Epithelial cell of esophagus (primary cell): ENCODE data around the gene PIWIL4.
A peak's percentile ranks its signal among the peaks of the same experiment; 100 is the strongest.
"Not testable (repeated sequence)": the region's sequence is repeated elsewhere in the genome, so short reads cannot be mapped to it uniquely, and the experiment has no call there.

Source experiments
- DNase-seq: peaks from one replicate; pipeline ENCODE4 v3.0.0; 2010; ENCODE audit warnings: low read depth
- H3K4me3 ChIP-seq: 2 replicates; pipeline ENCODE4 v1.5.1; 2011; ENCODE audit warnings: mild to moderate bottlenecking, low read length, control low read depth
- TF ChIP-seq, protein P1 (sequence below): IDR thresholded peaks from 2 replicates; pipeline ENCODE4 v1.5.1; 2011; ENCODE audit warnings: low read depth, mild to moderate bottlenecking, low read length, control low read depth, inconsistent platforms; ENCODE audit not compliant: insufficient read depth; ENCODE audit errors: missing control alignments

PIWIL4 gene

DNA sequence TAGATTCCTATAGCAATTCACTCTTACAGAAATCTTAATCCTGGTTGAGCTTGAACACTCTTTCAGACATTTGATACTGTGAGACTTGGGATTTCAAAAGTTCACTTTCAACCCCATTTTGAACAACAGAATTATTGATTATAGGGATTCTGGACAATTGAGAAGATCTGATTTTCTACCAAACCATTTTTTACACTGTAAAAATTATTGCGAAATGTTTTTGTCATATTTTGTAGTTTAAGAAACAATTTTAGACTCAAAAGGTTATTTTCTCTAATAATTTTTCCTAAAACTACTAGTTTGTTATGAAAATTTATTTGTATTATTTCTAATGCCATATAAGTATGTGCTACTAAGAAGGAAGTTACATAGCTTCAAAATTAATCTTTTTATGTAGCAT is 36.4 kb downstream of the PIWIL4 start:
- no peak overlapping the region for H3K4me3 ChIP-seq
- DNase-seq = no peak
- TF ChIP-seq, protein P1, sequence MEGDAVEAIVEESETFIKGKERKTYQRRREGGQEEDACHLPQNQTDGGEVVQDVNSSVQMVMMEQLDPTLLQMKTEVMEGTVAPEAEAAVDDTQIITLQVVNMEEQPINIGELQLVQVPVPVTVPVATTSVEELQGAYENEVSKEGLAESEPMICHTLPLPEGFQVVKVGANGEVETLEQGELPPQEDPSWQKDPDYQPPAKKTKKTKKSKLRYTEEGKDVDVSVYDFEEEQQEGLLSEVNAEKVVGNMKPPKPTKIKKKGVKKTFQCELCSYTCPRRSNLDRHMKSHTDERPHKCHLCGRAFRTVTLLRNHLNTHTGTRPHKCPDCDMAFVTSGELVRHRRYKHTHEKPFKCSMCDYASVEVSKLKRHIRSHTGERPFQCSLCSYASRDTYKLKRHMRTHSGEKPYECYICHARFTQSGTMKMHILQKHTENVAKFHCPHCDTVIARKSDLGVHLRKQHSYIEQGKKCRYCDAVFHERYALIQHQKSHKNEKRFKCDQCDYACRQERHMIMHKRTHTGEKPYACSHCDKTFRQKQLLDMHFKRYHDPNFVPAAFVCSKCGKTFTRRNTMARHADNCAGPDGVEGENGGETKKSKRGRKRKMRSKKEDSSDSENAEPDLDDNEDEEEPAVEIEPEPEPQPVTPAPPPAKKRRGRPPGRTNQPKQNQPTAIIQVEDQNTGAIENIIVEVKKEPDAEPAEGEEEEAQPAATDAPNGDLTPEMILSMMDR = no peak

DNA sequence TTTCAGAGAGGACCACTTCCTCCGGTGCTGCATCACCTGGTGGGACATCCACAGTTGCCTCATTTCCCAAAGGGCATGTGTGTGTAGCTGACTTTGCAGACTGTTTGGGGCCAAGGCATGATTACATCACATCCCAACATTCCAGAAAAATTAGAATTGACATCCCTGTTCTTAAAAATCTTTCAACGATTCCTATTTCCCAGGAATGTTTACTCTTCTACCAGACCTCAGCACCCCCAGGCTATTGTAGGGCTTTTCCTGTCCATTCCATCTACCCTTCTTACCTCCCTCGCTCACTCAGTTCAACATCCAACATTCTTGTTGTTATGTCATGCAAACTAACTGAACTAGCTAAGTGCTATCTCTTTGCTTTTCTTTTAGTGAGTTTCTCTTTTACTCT is 37.3 kb downstream of the PIWIL4 start:
- TF ChIP-seq, protein P1 = no peak
- peak; percentile 43 for DNase-seq
- H3K4me3 ChIP-seq = no peak overlapping the region

DNA sequence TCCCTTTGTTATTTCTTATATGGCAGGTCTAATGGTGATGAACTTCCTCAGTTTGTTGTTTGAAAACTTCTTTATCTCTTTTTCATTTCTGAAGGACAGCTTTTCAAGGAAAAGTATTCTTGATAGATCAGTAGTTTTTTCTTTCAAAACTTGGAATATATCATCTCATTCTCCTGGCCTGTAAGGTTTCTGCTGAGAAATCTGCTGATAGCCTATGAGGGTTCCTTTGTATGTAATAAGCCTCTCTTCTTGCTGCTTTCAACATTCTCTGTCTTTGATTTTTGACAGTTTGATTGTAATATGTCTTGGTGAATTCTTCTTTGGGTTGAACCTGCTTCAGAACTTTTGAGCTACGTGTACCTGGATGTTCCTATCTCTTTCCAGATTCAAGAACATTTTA is 46.0 kb downstream of the PIWIL4 start:
- no peak overlapping the region for H3K4me3 ChIP-seq
- TF ChIP-seq, protein P1 = no peak
- DNase-seq = no peak

DNA sequence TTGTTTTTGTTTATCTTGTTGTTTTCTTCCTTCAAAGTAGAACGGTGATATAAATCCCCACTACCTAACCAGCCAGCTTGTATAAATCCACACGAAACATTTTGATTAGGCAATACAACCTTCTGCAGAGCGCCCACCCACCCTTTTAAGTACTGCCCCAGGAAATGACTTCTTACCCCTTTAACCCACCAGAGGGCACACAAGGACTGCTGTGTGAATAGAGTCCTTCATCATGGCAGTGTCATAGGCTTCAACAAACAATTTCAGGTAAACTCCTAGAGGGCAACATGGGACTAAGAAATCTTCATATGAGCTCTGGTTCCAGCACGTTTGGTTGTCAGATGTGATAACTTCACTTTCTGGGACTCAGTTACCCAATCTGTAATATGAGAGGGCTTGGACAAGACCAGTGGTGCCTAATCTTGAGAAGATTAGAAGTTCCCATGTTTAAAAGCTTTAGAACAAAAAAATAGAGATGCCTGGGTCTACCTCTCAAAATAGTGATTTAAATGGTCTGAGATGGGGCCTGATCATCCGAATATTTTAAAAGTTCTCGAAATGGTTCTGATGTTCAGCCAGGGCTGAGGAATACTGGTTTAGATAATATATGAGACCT is 56.1 kb downstream of the PIWIL4 start:
- no peak overlapping the region for H3K4me3 ChIP-seq
- DNase-seq = peak; percentile 90

DNA sequence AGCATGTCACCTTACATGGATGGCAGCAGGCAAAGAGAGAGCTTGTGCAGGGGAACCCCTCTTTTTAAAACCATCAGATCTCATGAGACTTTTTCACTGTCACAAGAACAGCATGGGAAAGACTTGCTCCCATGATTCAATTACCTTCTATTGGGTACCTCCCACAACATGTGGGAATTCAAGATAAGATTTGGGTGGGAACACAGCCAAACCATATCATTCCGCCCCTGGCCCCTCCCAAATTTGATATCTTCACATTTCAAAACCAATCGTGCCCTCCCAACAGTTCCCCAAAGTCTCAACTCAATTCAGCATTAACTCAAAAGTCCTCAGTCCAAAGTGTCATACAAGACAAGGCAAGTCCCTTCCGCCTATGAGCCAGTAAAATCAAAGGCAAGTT is 58.3 kb downstream of the PIWIL4 start:
- H3K4me3 ChIP-seq, DNase-seq: not testable (repeated sequence)

More for the DNA sequence above, 56.1 kb downstream of the PIWIL4 start:
- TF ChIP-seq, protein P1 = peak; percentile 92

DNA sequence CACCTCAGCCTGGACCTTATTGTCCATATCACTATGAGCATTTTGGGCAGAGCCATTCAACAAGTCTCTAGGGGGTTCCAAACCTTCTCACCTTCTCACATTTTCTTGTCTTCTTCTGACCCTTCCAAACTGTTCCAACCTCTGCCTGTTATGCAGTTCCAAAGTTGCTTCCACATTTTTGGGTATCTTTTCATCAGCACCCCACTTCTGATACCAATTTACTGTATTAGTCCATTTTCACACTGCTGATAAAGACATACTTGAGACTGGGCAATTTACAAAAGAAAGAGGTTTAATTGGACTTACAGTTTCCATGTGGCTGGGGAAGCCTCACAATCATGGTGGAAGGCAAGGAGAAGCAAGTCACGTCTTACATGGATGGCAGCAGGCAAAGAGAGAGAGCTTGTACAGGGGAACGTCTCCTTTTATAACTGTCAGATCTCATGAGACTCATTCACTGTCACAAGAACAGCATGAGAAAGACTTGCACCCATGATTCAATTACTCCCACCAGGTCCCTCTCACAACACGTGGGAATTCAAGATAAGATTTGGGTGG is 59.9 kb downstream of the PIWIL4 start:
- H3K4me3 ChIP-seq, DNase-seq: not testable (repeated sequence)

DNA sequence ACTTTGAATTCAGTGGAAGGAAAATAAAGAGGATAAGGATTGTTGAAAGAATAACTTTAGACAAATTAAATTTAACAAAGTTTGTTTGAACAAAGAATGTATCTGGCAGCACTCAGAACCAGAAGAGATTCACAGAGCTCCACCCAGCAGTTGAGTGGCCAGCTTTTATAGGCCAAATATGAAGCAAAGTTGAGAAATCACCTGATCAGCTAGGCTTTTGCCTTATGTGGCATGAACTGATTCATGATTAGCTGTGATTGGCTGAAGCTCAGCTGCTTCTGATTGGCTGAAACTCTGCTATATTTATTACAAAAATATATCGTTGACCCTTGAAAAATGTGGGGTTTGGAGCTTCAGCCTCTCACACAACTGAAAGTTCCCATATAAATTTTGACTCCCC is 62.6 kb downstream of the PIWIL4 start:
- DNase-seq = no peak
- H3K4me3 ChIP-seq = no peak overlapping the region
- TF ChIP-seq, protein P1 = no peak

DNA sequence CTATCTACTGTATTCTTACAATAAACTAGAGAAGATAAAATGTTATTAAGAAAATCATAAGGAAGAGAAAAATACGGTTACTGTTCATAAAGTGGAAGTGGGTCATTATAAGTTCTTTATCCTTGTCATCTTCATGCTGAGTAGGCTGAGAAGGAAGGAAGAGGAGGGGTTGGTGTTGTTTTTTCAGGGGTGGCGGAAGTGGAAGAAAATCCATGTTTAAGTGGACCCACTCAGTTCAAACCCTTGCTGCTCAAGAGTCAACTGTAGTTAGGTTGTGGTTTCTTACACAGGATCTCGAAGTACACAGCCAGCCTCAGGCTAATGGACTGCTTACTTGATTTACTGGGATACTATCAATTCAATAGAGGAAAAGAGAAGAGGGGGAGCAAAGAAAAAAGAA is 63.1 kb downstream of the PIWIL4 start:
- TF ChIP-seq, protein P1 = no peak
- H3K4me3 ChIP-seq = no peak overlapping the region

More for the DNA sequence above, 63.1 kb downstream of the PIWIL4 start:
- DNase-seq = no peak
